Astrocyte (in vitro differentiated cells and primary cell): Measurements from ENCODE around the gene FKRP. TPM values are rescaled to one million over a fixed set of nuclear protein-coding genes. Genes with fewer than 3 reads are reported as not detected.
A peak's percentile ranks its signal among the peaks of the same experiment; 100 is the strongest.

ENCODE experiments used
- DNase-seq: peaks from one replicate; pipeline ENCODE4 v3.0.0-alpha.2; 2010; ENCODE audit warnings: low read depth
- FAIRE-seq: peaks from 2 replicates; lab custom pipeline; 2011; peaks lifted over from hg19 to GRCh38; lab: Jason Lieb, UNC
- H2AFZ ChIP-seq: 2 replicates; pipeline ENCODE4 v1.6.0; 2012; ENCODE audit warnings: low read depth, low read length, inconsistent platforms
- H3K27ac ChIP-seq: 2 replicates; pipeline ENCODE4 v1.5.1; 2011; ENCODE audit warnings: low read depth, low read length, inconsistent platforms
- H3K27me3 ChIP-seq: 2 replicates; pipeline ENCODE4 v1.6.0; 2011; ENCODE audit warnings: low read length, inconsistent platforms; ENCODE audit not compliant: insufficient read depth
- H3K36me3 ChIP-seq: 2 replicates; pipeline ENCODE4 v1.5.1; 2011; ENCODE audit warnings: low read length, inconsistent platforms; ENCODE audit not compliant: insufficient read depth
- H3K4me1 ChIP-seq: 2 replicates; pipeline ENCODE4 v1.5.1; 2011; ENCODE audit warnings: low read length, inconsistent platforms; ENCODE audit not compliant: insufficient read depth
- H3K4me2 ChIP-seq: 2 replicates; pipeline ENCODE4 v1.6.0; 2012; ENCODE audit warnings: low read length, inconsistent platforms
- H3K4me3 ChIP-seq: 2 replicates; pipeline ENCODE4 v1.5.1; 2011; ENCODE audit warnings: low read depth, mild to moderate bottlenecking, low read length, inconsistent platforms; ENCODE audit not compliant: insufficient read depth
- H3K79me2 ChIP-seq: 2 replicates; pipeline ENCODE4 v1.6.0; 2012; ENCODE audit warnings: mild to moderate bottlenecking, low read length, inconsistent platforms; ENCODE audit not compliant: insufficient read depth
- H3K9ac ChIP-seq: 2 replicates; pipeline ENCODE4 v1.6.0; 2012; ENCODE audit warnings: mild to moderate bottlenecking, low read length, inconsistent platforms
- H3K9me3 ChIP-seq: 2 replicates; pipeline ENCODE4 v1.5.1; 2012; ENCODE audit warnings: low read depth, mild to moderate bottlenecking, low read length, inconsistent platforms; ENCODE audit not compliant: insufficient read depth
- H4K20me1 ChIP-seq: 2 replicates; pipeline ENCODE4 v1.6.0; 2012; ENCODE audit warnings: low read length, inconsistent platforms; ENCODE audit not compliant: insufficient read depth
- H3K27ac Mint-ChIP-seq: one replicate; pipeline ENCODE4 v1.8.0; 2021; ENCODE audit warnings: mild to moderate bottlenecking, mixed read lengths; ENCODE audit not compliant: unreplicated experiment
- H3K27me3 Mint-ChIP-seq: one replicate; pipeline ENCODE4 v1.8.0; 2021; ENCODE audit warnings: low read depth, mixed read lengths; ENCODE audit not compliant: unreplicated experiment
- H3K36me3 Mint-ChIP-seq: one replicate; pipeline ENCODE4 v1.8.0; 2021; ENCODE audit warnings: low read depth, mixed read lengths; ENCODE audit not compliant: unreplicated experiment
- H3K4me1 Mint-ChIP-seq: one replicate; pipeline ENCODE4 v1.8.0; 2021; ENCODE audit warnings: low read depth, mixed read lengths; ENCODE audit not compliant: unreplicated experiment
- H3K4me3 Mint-ChIP-seq: one replicate; pipeline ENCODE4 v1.8.0; 2021; ENCODE audit warnings: mild to moderate bottlenecking, moderate library complexity, mixed read lengths; ENCODE audit not compliant: unreplicated experiment
- H3K9me3 Mint-ChIP-seq: one replicate; pipeline ENCODE4 v1.8.0; 2021; ENCODE audit warnings: mild to moderate bottlenecking, mixed read lengths; ENCODE audit not compliant: unreplicated experiment
- CTCF ChIP-seq: IDR thresholded peaks from 2 replicates; pipeline ENCODE4 v1.5.1; 2011; ENCODE audit warnings: low read depth, mild to moderate bottlenecking, inconsistent platforms, low read length, moderate library complexity; ENCODE audit not compliant: insufficient read depth
- EZH2 ChIP-seq: IDR thresholded peaks from 2 replicates; pipeline ENCODE4 v1.6.1; 2012; ENCODE audit warnings: mild to moderate bottlenecking, low read length, inconsistent platforms; ENCODE audit not compliant: insufficient read depth
- total RNA-seq: library from RNA; stranded (reverse); gene quantifications from 2 replicates; pipeline ENCODE4 v1.2.1, GENCODE V29; 2021

The FKRP gene
- total RNA-seq, 1 donor from 2014 or later = 25.1 TPM

GRCh38 chr19:46788968-46789338 lies 43.1 kb downstream of the FKRP start:
- H3K4me3 ChIP-seq = no peak overlapping the region
- H3K27ac Mint-ChIP-seq = peak overlapping the region; percentile 62
- TF ChIP-seq EZH2 = no peak
- no peak for TF ChIP-seq CTCF
- H3K9me3 ChIP-seq = no peaks in the 10 kb centered on the region
- no peaks in the 10 kb centered on the region for H3K27me3 Mint-ChIP-seq
- no peak overlapping the region for H3K9ac ChIP-seq
- H3K36me3 ChIP-seq = no peaks in the 10 kb centered on the region
- no peaks in the 10 kb centered on the region for H3K27me3 ChIP-seq
- H2AFZ ChIP-seq = no peak overlapping the region
- no peak for DNase-seq
- H3K36me3 Mint-ChIP-seq = peaks cover 5% of the 10 kb centered on the region
- peaks cover 17% of the 10 kb centered on the region for H3K4me1 Mint-ChIP-seq
- peaks cover 29% of the 10 kb centered on the region for H4K20me1 ChIP-seq
- peak overlapping the region; percentile 31 for H3K4me2 ChIP-seq
- FAIRE-seq = no peak
- H3K9me3 Mint-ChIP-seq = no peaks in the 10 kb centered on the region
- H3K79me2 ChIP-seq = peaks cover 44% of the 10 kb centered on the region
- peaks cover 31% of the 10 kb centered on the region for H3K4me1 ChIP-seq
- no peak overlapping the region for H3K27ac ChIP-seq
- H3K4me3 Mint-ChIP-seq = peak overlapping the region; percentile 97

GRCh38 chr19:46789371-46789770 lies 43.5 kb downstream of the FKRP start:
- FAIRE-seq (no peak), DNase-seq (no peak)
- Histone ChIP-seq H3K4me3 (no peak overlapping the region), H3K4me2 (no peak overlapping the region), H3K9me3 (no peaks in the 10 kb centered on the region), H3K27ac (no peak overlapping the region), H3K27me3 (no peaks in the 10 kb centered on the region), H2AFZ (no peak overlapping the region), H3K79me2 (peaks cover 40% of the 10 kb centered on the region), H3K4me1 (peaks cover 27% of the 10 kb centered on the region), H4K20me1 (peaks cover 25% of the 10 kb centered on the region), H3K36me3 (no peaks in the 10 kb centered on the region), H3K9ac (no peak overlapping the region)
- H3K4me1 Mint-ChIP-seq = peaks cover 13% of the 10 kb centered on the region
- TF ChIP-seq CTCF (no peak), EZH2 (no peak)
- peak overlapping the region; percentile 38 for H3K27ac Mint-ChIP-seq
- no peaks in the 10 kb centered on the region for H3K27me3 Mint-ChIP-seq
- H3K36me3 Mint-ChIP-seq = peaks cover 3% of the 10 kb centered on the region
- H3K4me3 Mint-ChIP-seq = peak overlapping the region; percentile 97
- H3K9me3 Mint-ChIP-seq = no peaks in the 10 kb centered on the region

GRCh38 chr19:46791944-46792343 lies 46.1 kb downstream of the FKRP start:
- no peaks in the 10 kb centered on the region for H3K27me3 Mint-ChIP-seq
- peaks cover 5% of the 10 kb centered on the region for H4K20me1 ChIP-seq
- H3K36me3 ChIP-seq = no peaks in the 10 kb centered on the region
- TF ChIP-seq EZH2 (no peak), CTCF (no peak)
- FAIRE-seq (no peak), DNase-seq (no peak)
- H3K4me2 ChIP-seq = no peak overlapping the region
- no peak overlapping the region for H2AFZ ChIP-seq
- H3K9me3 ChIP-seq = no peaks in the 10 kb centered on the region
- H3K36me3 Mint-ChIP-seq = no peaks in the 10 kb centered on the region
- H3K79me2 ChIP-seq = peaks cover 15% of the 10 kb centered on the region
- H3K9ac ChIP-seq = no peak overlapping the region
- peak overlapping the region; percentile 75 for H3K27ac Mint-ChIP-seq
- peaks cover 13% of the 10 kb centered on the region for H3K4me1 ChIP-seq
- H3K4me3 Mint-ChIP-seq = peak overlapping the region; percentile 45
- no peak overlapping the region for H3K27ac ChIP-seq
- H3K27me3 ChIP-seq = no peaks in the 10 kb centered on the region
- H3K9me3 Mint-ChIP-seq = no peaks in the 10 kb centered on the region
- H3K4me1 Mint-ChIP-seq = peaks cover 12% of the 10 kb centered on the region
- H3K4me3 ChIP-seq = no peak overlapping the region
